GM12878 (cell line): ENCODE results near the gene FCER1G. TPM values are rescaled to one million over a fixed set of nuclear protein-coding genes. Genes with fewer than 3 reads are reported as not detected.

ENCODE experiments used
- CBFB ChIP-seq: IDR thresholded peaks from 2 replicates; pipeline ENCODE4 v1.6.1; 2016; ENCODE audit warnings: antibody characterized with exemption, low read depth
- ETV6 ChIP-seq, 2 experiments: fragments of 450-650 bp in 1 of 2; IDR thresholded peaks in 1 of 2; conservative IDR thresholded peaks in 1 of 2; 2 replicates each; pipeline ENCODE4 v1.6.1; 2014; ENCODE audit warnings: antibody characterized with exemption in 1 of 2, borderline replicate concordance in 1 of 2, low read depth in 1 of 2, mild to moderate bottlenecking in 1 of 2, moderate library complexity in 1 of 2
- IRF5 ChIP-seq: fragments of 450-650 bp; IDR thresholded peaks from 2 replicates; pipeline ENCODE4 v1.6.1; 2017; ENCODE audit warnings: borderline replicate concordance
- KAT2A ChIP-seq: conservative IDR thresholded peaks from 2 replicates; pipeline ENCODE4 v1.6.1; 2011; ENCODE audit warnings: low read depth, low read length; ENCODE audit not compliant: control insufficient read depth
- LARP7 ChIP-seq: fragments of 450-650 bp; IDR thresholded peaks from 2 replicates; pipeline ENCODE4 v1.6.1; 2017; ENCODE audit warnings: mild to moderate bottlenecking
- MEF2B ChIP-seq: fragments of 450-650 bp; IDR thresholded peaks from 2 replicates; pipeline ENCODE4 v1.6.1; 2018; ENCODE audit warnings: mild to moderate bottlenecking, moderate library complexity; ENCODE audit not compliant: partially characterized antibody, poor library complexity, severe bottlenecking
- NFYB ChIP-seq: IDR thresholded peaks from 2 replicates; pipeline ENCODE4 v1.6.1; 2011; ENCODE audit warnings: low read depth, mild to moderate bottlenecking, low read length, improper control_type of control experiment, moderate library complexity; ENCODE audit not compliant: insufficient read depth
- NR2C2 ChIP-seq: IDR thresholded peaks from 2 replicates; pipeline ENCODE4 v1.6.1; 2011; ENCODE audit warnings: borderline replicate concordance, low read depth; ENCODE audit not compliant: control insufficient read depth, insufficient read length
- SMC3 ChIP-seq: IDR thresholded peaks from 2 replicates; pipeline ENCODE4 v1.6.1; 2011; ENCODE audit warnings: low read length, improper control_type of control experiment, borderline replicate concordance
- TCF7 ChIP-seq: IDR thresholded peaks from 2 replicates; pipeline ENCODE4 v1.6.1; 2014; ENCODE audit warnings: antibody characterized with exemption, borderline replicate concordance
- ZNF274 ChIP-seq: IDR thresholded peaks from one replicate; pipeline ENCODE4 v1.8.0; 2011; ENCODE audit not compliant: insufficient read length, insufficient read depth
- polyA plus RNA-seq, 11 experiments: library from polyadenylated mRNA; depleted of rRNA in 4 of 11; unstranded in 6 of 11; stranded (reverse) in 5 of 11; fragments of >200 nt; fragmentation: Nextera tagmentation in 4 of 11; fragmentation: Illumina TruSeq in 1 of 11; extraction: Ambion mirVana in 4 of 11; extraction: Trizol in 1 of 11; gene quantifications; 1 replicate in 1 of 11; 2 replicates in 10 of 11; pipeline versions ENCODE4 v1.2.1 to v1.2.3, GENCODE V29; 2011 to 2016; ENCODE audit warnings: inconsistent platforms in 2 of 11, missing spikeins in 2 of 11, low read depth in 1 of 11
- total RNA-seq, 4 experiments: library from RNA; depleted of rRNA in 3 of 4; stranded (reverse); fragments of >200 nt in 3 of 4; fragmentation: Illumina TruSeq in 1 of 4; extraction: Trizol in 1 of 4; gene quantifications; 2 replicates each; pipeline versions ENCODE4 v1.2.1 to v1.2.3, GENCODE V29; 2013 to 2021
- TF ChIP-seq, protein P1 (sequence below): IDR thresholded peaks from 2 replicates; pipeline ENCODE4 v1.6.1; 2012; ENCODE audit warnings: improper control_type of control experiment, low read depth, low read length; ENCODE audit not compliant: insufficient replicate concordance

The FCER1G gene
- total and polyA plus RNA-seq, 10 of the 15 experiments (the other 5 are each of a cell fraction or from before 2014, with no cell fraction given): 0.40 to 1.9 (median 0.89) TPM

DNA sequence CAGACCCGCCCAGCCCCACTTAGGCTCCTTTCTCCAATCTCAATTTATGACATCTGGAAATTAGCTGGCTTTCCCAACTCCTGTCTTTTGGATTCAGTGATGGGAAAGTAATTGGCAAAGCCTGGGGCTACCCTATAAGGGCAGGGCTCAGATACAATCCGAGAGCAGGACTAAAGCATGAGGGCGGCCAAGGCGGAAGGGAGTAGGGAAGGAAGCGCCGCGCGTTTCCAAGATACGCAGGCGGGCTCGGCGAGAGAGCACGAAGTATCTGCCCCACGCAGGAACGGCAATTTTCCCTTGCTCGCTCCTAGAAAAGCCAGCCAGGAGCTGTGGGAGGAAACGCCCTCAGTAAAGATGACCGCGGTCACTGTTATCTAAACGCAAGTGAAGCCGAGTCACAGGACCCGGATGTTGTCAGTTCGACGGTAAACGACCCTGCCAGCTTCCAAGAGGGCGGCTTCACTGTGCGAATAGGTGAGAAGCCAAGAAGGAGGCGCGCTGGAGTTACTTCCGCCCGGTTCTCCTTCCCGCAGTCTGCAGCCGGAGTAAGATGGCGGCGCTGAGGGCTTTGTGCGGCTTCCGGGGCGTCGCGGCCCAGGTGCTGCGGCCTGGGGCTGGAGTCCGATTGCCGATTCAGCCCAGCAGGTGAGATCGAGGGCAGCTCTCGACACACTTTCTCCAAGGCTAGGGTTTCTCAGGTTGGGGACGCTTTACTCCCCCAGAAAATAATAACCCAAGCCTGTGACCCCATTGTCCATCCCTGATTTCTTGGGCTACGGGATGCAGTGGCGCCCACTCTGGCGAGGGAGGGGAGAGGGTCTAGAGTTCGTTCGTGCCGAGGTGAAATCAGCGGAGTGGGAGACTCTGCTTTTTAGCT lies 13.0 kb upstream of the FCER1G start, which contains the start of gene NDUFS2 (continued):
- TF ChIP-seq TCF7: no peak
- no peak for TF ChIP-seq SMC3
- TF ChIP-seq ZNF274: no peak
- TF ChIP-seq NFYB: no peak
- TF ChIP-seq, protein P1, sequence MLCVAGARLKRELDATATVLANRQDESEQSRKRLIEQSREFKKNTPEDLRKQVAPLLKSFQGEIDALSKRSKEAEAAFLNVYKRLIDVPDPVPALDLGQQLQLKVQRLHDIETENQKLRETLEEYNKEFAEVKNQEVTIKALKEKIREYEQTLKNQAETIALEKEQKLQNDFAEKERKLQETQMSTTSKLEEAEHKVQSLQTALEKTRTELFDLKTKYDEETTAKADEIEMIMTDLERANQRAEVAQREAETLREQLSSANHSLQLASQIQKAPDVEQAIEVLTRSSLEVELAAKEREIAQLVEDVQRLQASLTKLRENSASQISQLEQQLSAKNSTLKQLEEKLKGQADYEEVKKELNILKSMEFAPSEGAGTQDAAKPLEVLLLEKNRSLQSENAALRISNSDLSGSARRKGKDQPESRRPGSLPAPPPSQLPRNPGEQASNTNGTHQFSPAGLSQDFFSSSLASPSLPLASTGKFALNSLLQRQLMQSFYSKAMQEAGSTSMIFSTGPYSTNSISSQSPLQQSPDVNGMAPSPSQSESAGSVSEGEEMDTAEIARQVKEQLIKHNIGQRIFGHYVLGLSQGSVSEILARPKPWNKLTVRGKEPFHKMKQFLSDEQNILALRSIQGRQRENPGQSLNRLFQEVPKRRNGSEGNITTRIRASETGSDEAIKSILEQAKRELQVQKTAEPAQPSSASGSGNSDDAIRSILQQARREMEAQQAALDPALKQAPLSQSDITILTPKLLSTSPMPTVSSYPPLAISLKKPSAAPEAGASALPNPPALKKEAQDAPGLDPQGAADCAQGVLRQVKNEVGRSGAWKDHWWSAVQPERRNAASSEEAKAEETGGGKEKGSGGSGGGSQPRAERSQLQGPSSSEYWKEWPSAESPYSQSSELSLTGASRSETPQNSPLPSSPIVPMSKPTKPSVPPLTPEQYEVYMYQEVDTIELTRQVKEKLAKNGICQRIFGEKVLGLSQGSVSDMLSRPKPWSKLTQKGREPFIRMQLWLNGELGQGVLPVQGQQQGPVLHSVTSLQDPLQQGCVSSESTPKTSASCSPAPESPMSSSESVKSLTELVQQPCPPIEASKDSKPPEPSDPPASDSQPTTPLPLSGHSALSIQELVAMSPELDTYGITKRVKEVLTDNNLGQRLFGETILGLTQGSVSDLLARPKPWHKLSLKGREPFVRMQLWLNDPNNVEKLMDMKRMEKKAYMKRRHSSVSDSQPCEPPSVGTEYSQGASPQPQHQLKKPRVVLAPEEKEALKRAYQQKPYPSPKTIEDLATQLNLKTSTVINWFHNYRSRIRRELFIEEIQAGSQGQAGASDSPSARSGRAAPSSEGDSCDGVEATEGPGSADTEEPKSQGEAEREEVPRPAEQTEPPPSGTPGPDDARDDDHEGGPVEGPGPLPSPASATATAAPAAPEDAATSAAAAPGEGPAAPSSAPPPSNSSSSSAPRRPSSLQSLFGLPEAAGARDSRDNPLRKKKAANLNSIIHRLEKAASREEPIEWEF: peak; percentile 73
- TF ChIP-seq KAT2A: no peak
- no peak for TF ChIP-seq MEF2B
- TF ChIP-seq CBFB: peak; percentile 82; the same call in 1 of the 2 replicates
- no peak for TF ChIP-seq NR2C2
- no peak for TF ChIP-seq ETV6 (conservative IDR thresholded peaks at IDR 0.05 in 1 of 2, IDR thresholded peaks at IDR 0.05 in 1 of 2; ENCODE audit: borderline replicate concordance in 1 of 2, low read depth in 1 of 2)
- no peak for TF ChIP-seq IRF5
- TF ChIP-seq LARP7: no peak; the same call in 1 of the 2 replicates
